Kidney glomerular epithelial cell (primary cell): ENCODE results near the gene ZNF548.

Experiments
- DNase-seq: peaks from one replicate; lab custom pipeline; 2025; lab: John Stamatoyannopoulos, UW

ZNF548 gene

GRCh38 chr19:57398868-57399267 lies 9.2 kb downstream of the ZNF548 start:
- DNase-seq = no peak

GRCh38 chr19:57403737-57404563 lies 14.3 kb downstream of the ZNF548 start:
- no peak for DNase-seq

- peak; percentile 33 for DNase-seq
Observed at GRCh38 chr19:57406516-57407123, 17.0 kb downstream of the ZNF548 start.

GRCh38 chr19:57410877-57411671 lies 21.4 kb downstream of the ZNF548 start, which contains the start of gene ZNF17:
TSS of gene ZNF17 (plus strand) at chr19:57411161. CDS start at chr19:57413616, 2,455 bp downstream.
- peak; percentile 86 for DNase-seq

GRCh38 chr19:57419439-57419838 lies 29.8 kb downstream of the ZNF548 start:
- no peak for DNase-seq

- no peak for DNase-seq
Observed at GRCh38 chr19:57421037-57421436, 31.4 kb downstream of the ZNF548 start.

- DNase-seq = no peak
Observed at GRCh38 chr19:57434386-57435061, 44.9 kb downstream of the ZNF548 start.

GRCh38 chr19:57435062-57435978 lies 45.7 kb downstream of the ZNF548 start, which contains the start of gene ZNF749:
TSS of gene ZNF749 (plus strand) at chr19:57435325. CDS start at chr19:57435579, 254 bp downstream.
- DNase-seq = peak; percentile 97

GRCh38 chr19:57436417-57436816 lies 46.8 kb downstream of the ZNF548 start:
- DNase-seq = no peak

GRCh38 chr19:57437931-57438330 lies 48.3 kb downstream of the ZNF548 start:
- DNase-seq = no peak

- DNase-seq = no peak
Observed at GRCh38 chr19:57438925-57439324, 49.3 kb downstream of the ZNF548 start.

GRCh38 chr19:57441979-57442752 lies 52.5 kb downstream of the ZNF548 start:
- no peak for DNase-seq

- DNase-seq = no peak
Observed at GRCh38 chr19:57443121-57443696, 53.6 kb downstream of the ZNF548 start.

- no peak for DNase-seq
Observed at GRCh38 chr19:57452307-57452706, 62.7 kb downstream of the ZNF548 start.
